Effector memory CD4-positive, alpha-beta T cell (primary cell): ENCODE measurements around the gene PCDH19.

ENCODE experiments used
- DNase-seq, 3 donors: peaks; one replicate each; pipeline ENCODE4 v3.0.0-alpha.2; 2020
- H3K27ac ChIP-seq: 2 replicates; pipeline ENCODE4 v1.7.0; 2013; ENCODE audit warnings: mild to moderate bottlenecking, low read length, moderate library complexity; ENCODE audit not compliant: insufficient read depth, poor library complexity, severe bottlenecking
- H3K27me3 ChIP-seq: replicated peaks from 2 replicates; pipeline ENCODE4 v1.7.0; 2013; ENCODE audit warnings: mild to moderate bottlenecking, low read length; ENCODE audit not compliant: insufficient read depth, control insufficient read depth, poor library complexity, severe bottlenecking
- H3K36me3 ChIP-seq: 2 replicates; pipeline ENCODE4 v1.7.0; 2013; ENCODE audit warnings: mild to moderate bottlenecking, low read length, moderate library complexity; ENCODE audit not compliant: control insufficient read depth, insufficient read depth
- H3K4me1 ChIP-seq: 2 replicates; pipeline ENCODE4 v1.7.0; 2013; ENCODE audit warnings: low read length, mild to moderate bottlenecking; ENCODE audit not compliant: control insufficient read depth, insufficient read depth, poor library complexity, severe bottlenecking
- H3K4me3 ChIP-seq: 2 replicates; pipeline ENCODE4 v1.7.0; 2013; ENCODE audit warnings: low read length, low read depth, mild to moderate bottlenecking; ENCODE audit not compliant: insufficient read depth, poor library complexity, severe bottlenecking
- H3K9me3 ChIP-seq: 2 replicates; pipeline ENCODE4 v1.7.0; 2013; ENCODE audit warnings: mild to moderate bottlenecking, low read length, moderate library complexity; ENCODE audit not compliant: control insufficient read depth

Gene PCDH19

GRCh38 chrX:100418556-100418955 is 8.5 kb upstream of the PCDH19 start:
- no peak overlapping the region for H3K4me3 ChIP-seq
- no peaks in the 10 kb centered on the region for H3K27me3 ChIP-seq
- no peak for DNase-seq
- H3K9me3 ChIP-seq = no peaks in the 10 kb centered on the region
- H3K27ac ChIP-seq = no peak overlapping the region
- no peaks in the 10 kb centered on the region for H3K4me1 ChIP-seq
- no peaks in the 10 kb centered on the region for H3K36me3 ChIP-seq

DNA sequence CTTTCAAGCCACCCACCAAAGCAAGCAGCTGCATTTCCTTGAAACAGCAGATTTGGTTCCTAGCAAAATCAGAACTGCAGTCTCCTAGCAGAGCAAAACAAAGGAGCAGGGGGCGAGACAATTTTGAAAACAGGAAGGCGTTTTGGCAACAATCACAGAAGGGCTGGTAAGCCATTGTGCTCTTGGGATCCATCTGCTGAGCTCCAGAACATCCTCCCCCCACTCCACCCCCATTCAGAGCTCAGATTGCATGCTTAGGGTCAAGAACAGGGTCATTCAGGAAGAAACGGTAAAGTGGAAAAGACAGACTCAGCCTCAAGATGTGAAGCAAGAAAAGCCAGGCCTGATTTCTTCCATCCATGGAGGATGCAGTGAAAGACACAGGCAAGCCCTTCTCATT is 7.6 kb upstream of the PCDH19 start:
- Histone ChIP-seq H3K27me3 (no peaks in the 10 kb centered on the region), H3K4me3 (no peak overlapping the region), H3K27ac (no peak overlapping the region), H3K36me3 (no peaks in the 10 kb centered on the region), H3K4me1 (no peaks in the 10 kb centered on the region), H3K9me3 (no peaks in the 10 kb centered on the region)
- no peak for DNase-seq

DNA sequence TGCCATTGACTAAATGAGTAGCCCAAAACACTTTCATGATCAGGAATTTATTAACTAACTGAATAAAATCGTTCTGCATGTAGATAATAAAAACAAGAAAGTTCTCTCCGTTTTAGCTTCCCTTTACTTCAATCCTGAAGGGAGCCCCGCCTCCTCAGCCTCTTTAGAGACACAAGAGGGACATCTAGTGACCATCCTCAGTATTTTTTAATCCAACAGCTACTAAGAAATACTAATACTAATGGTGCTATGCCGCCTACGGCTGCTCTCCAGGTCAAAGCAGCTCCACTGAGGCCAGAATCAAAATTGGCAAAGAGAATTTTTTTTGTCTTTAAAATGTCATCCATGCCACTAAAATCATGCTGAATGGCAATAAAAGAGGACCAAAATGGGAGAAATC is 3.2 kb upstream of the PCDH19 start:
- Histone ChIP-seq H3K9me3 (no peaks in the 10 kb centered on the region), H3K36me3 (no peaks in the 10 kb centered on the region), H3K27ac (no peak overlapping the region), H3K4me3 (no peak overlapping the region), H3K4me1 (peaks cover 3% of the 10 kb centered on the region), H3K27me3 (no peaks in the 10 kb centered on the region)
- no peak for DNase-seq

GRCh38 chrX:100411802-100412715 is 2.0 kb upstream of the PCDH19 start:
- Histone ChIP-seq H3K4me3 (no peak overlapping the region), H3K27ac (no peak overlapping the region)

GRCh38 chrX:100410901-100411801 is 1.1 kb upstream of the PCDH19 start:
- Histone ChIP-seq H3K9me3 (no peaks in the 10 kb centered on the region), H3K4me1 (peaks cover 3% of the 10 kb centered on the region), H3K27me3 (peaks cover 10% of the 10 kb centered on the region), H3K27ac (no peak overlapping the region), H3K36me3 (no peaks in the 10 kb centered on the region), H3K4me3 (no peak overlapping the region)
- DNase-seq = no peak

More at GRCh38 chrX:100411802-100412715, 2.0 kb upstream of the PCDH19 start:
- H3K9me3 ChIP-seq = no peaks in the 10 kb centered on the region
- DNase-seq = no peak
- H3K36me3 ChIP-seq = no peaks in the 10 kb centered on the region
- H3K27me3 ChIP-seq = peaks cover 6% of the 10 kb centered on the region
- peaks cover 3% of the 10 kb centered on the region for H3K4me1 ChIP-seq

DNA sequence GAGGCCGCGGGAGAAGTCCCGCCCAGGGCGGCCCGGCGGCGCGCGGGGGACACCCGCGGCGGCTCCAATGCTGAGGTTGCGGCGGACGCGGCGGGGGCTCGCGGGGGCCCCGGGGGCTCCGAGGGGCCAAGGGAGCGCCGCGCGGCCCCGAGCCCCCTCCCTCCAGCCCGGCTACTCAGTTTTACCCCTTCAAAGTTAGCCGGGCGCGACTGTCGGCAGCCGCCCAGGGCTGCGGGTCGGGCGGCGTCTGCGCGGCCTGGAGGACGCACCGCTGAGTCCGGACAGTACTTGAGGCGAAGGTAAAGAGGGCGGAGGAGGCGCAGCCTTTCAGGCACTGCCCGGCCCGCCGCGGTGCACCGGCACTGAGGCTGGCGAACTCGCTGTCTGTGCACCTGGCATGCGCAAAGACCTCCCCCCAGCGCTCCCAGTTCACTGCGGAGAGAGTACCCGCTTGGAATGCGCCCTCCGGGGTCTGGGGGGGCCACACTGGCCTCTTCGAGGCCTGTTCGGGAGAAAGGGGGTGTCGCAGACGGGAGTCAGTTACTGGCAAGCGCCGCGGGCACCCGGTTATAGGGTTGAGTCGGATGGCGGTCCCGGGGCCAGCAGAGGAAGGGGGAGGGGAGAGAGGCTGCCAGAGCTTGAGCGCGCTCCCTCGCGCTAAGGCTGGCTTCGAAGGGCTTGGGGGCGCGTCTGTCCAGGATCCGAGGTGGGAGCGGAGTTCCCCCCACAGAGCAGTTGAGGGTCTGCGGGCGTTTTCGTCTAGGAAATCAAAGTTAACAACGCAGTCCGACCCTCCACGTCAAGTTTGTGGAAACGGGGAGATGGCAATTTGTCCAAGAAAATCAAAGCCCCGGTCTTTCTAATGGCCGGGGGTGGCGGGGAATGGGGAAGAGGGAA is 1.1 kb downstream of the PCDH19 start:
- H3K4me1 ChIP-seq = peaks cover 3% of the 10 kb centered on the region
- H3K4me3 ChIP-seq = no peak overlapping the region
- DNase-seq = no peak
- no peaks in the 10 kb centered on the region for H3K9me3 ChIP-seq
- peaks cover 10% of the 10 kb centered on the region for H3K27me3 ChIP-seq
- H3K36me3 ChIP-seq = no peaks in the 10 kb centered on the region
- no peak overlapping the region for H3K27ac ChIP-seq

GRCh38 chrX:100407784-100408712 is 2.0 kb downstream of the PCDH19 start:
- Histone ChIP-seq H3K4me1 (peaks cover 3% of the 10 kb centered on the region), H3K27me3 (peaks cover 10% of the 10 kb centered on the region), H3K27ac (no peak overlapping the region), H3K4me3 (no peak overlapping the region), H3K9me3 (no peaks in the 10 kb centered on the region), H3K36me3 (no peaks in the 10 kb centered on the region)
- DNase-seq = no peak

- Histone ChIP-seq H3K27me3 (peaks cover 10% of the 10 kb centered on the region), H3K9me3 (no peaks in the 10 kb centered on the region), H3K4me3 (no peak overlapping the region), H3K27ac (no peak overlapping the region), H3K4me1 (peaks cover 3% of the 10 kb centered on the region), H3K36me3 (no peaks in the 10 kb centered on the region)
- no peak for DNase-seq
These were observed 2.8 kb downstream of the PCDH19 start for GRCh38 chrX:100407147-100407783.
